Endothelial cell of umbilical vein (primary cell): Measurements from ENCODE around the gene CYP27A1. TPM values are rescaled to one million over a fixed set of nuclear protein-coding genes. Genes with fewer than 3 reads are reported as not detected.

ENCODE experiments used
- BruUV-seq: library from RNA; stranded (reverse); fragments of 400-500 nt; replicated peaks from 2 replicates; lab custom pipeline; 2021; lab: Mats Ljungman, UMichigan
- CTCF ChIA-PET: fragments of 300-600, 350-600 bp; sonication (Branson Sonifier 250); formaldehyde crosslinking; loops from one replicate; lab custom pipeline; 2021; ENCODE audit warnings: antibody characterized with exemption, inconsistent platforms; lab: Charles Lee
- POLR2A ChIA-PET: fragments of 300-600, 350-600 bp; sonication (Branson Sonifier 250); formaldehyde crosslinking; loops from one replicate; lab custom pipeline; 2021; ENCODE audit warnings: antibody characterized with exemption, inconsistent platforms; lab: Charles Lee
- DNase-seq: peaks from one replicate; pipeline ENCODE4 v3.0.0-alpha.2; 2011; ENCODE audit warnings: low read depth, low spot score
- FAIRE-seq: peaks from 2 replicates; lab custom pipeline; 2011; peaks lifted over from hg19 to GRCh38; lab: Jason Lieb, UNC
- H2AFZ ChIP-seq: 2 replicates; pipeline ENCODE4 v1.6.0; 2012; ENCODE audit warnings: low read depth, low read length, control low read depth, inconsistent platforms
- H3K27ac ChIP-seq: 2 replicates; pipeline ENCODE4 v1.5.1; 2011; ENCODE audit warnings: low read depth, mild to moderate bottlenecking, control low read depth, low read length, moderate library complexity; ENCODE audit not compliant: insufficient read depth
- H3K27me3 ChIP-seq, 2 experiments: 2 replicates each; pipeline versions ENCODE4 v1.6.0 to v1.6.1; 2011; ENCODE audit warnings: low read length in 2 of 2, mixed read lengths in 1 of 2; ENCODE audit not compliant: control insufficient read depth in 2 of 2, insufficient read depth in 2 of 2
- H3K36me3 ChIP-seq, 2 experiments: 2 replicates in 1 of 2; 3 replicates in 1 of 2; pipeline ENCODE4 v1.5.1; 2011; ENCODE audit warnings: low read length in 2 of 2, mild to moderate bottlenecking in 1 of 2, moderate library complexity in 1 of 2; ENCODE audit not compliant: control insufficient read depth in 2 of 2, insufficient read depth in 2 of 2; ENCODE audit errors: extremely low read depth in 1 of 2
- H3K4me1 ChIP-seq: 3 replicates; pipeline ENCODE4 v1.5.1; 2011; ENCODE audit warnings: mild to moderate bottlenecking, low read length; ENCODE audit not compliant: control insufficient read depth, insufficient read depth; ENCODE audit errors: extremely low read depth
- H3K4me2 ChIP-seq: 2 replicates; pipeline ENCODE4 v1.6.1; 2011; ENCODE audit warnings: low read length, control low read depth, mixed read lengths; ENCODE audit not compliant: insufficient read depth
- H3K4me3 ChIP-seq, 3 experiments: fragments of 200-600 bp in 1 of 3; sonication (generic), shearing (Covaris generic) in 1 of 3; replicated peaks in 1 of 3; 2 replicates each; pipeline ENCODE4 v1.5.1; 2011 to 2016; ENCODE audit warnings: control low read depth in 3 of 3, low read length in 3 of 3, mild to moderate bottlenecking in 2 of 3, inconsistent platforms in 1 of 3, low read depth in 1 of 3, moderate library complexity in 1 of 3; ENCODE audit not compliant: insufficient read depth in 1 of 3
- H3K79me2 ChIP-seq: 2 replicates; pipeline ENCODE4 v1.6.0; 2012; ENCODE audit warnings: low read length, inconsistent platforms; ENCODE audit not compliant: control insufficient read depth, insufficient read depth
- H3K9ac ChIP-seq: replicated peaks from 2 replicates; pipeline ENCODE3; 2011; ENCODE audit warnings: low read length, control low read depth; ENCODE audit not compliant: insufficient read depth; ENCODE audit errors: extremely low read depth
- H3K9me1 ChIP-seq: replicated peaks from 3 replicates; pipeline ENCODE4 v1.6.0; 2011; ENCODE audit warnings: mild to moderate bottlenecking, low read length; ENCODE audit not compliant: control insufficient read depth, insufficient read depth; ENCODE audit errors: extremely low read depth
- H3K9me3 ChIP-seq: replicated peaks from 2 replicates; pipeline ENCODE4 v1.5.1; 2012; ENCODE audit warnings: low read length, inconsistent platforms; ENCODE audit not compliant: control insufficient read depth, insufficient read depth
- H4K20me1 ChIP-seq: replicated peaks from 2 replicates; pipeline ENCODE3; 2011; ENCODE audit warnings: mild to moderate bottlenecking, low read length; ENCODE audit not compliant: control insufficient read depth, insufficient read depth; ENCODE audit errors: extremely low read depth
- CTCF ChIP-seq, 2 donors: IDR thresholded peaks; 1 replicate in 1 of 2; 2 replicates in 1 of 2; pipeline ENCODE4 v1.5.1; 2011; ENCODE audit warnings: low read length in 2 of 2, mild to moderate bottlenecking in 2 of 2, moderate library complexity in 2 of 2, control low read depth in 1 of 2, inconsistent platforms in 1 of 2, low read depth in 1 of 2; ENCODE audit not compliant: insufficient read depth in 1 of 2; ENCODE audit errors: extremely low read depth in 1 of 2
- EZH2 ChIP-seq: IDR thresholded peaks from 2 replicates; pipeline ENCODE4 v1.6.1; 2012; ENCODE audit warnings: borderline replicate concordance, low read depth, mild to moderate bottlenecking, moderate library complexity, low read length, inconsistent platforms; ENCODE audit not compliant: severe bottlenecking
- FOS ChIP-seq: IDR thresholded peaks from 2 replicates; pipeline ENCODE4 v1.6.1; 2011; ENCODE audit warnings: mild to moderate bottlenecking, low read length, moderate library complexity, borderline replicate concordance; ENCODE audit not compliant: insufficient read depth
- GATA2 ChIP-seq: IDR thresholded peaks from 2 replicates; pipeline ENCODE4 v1.7.0; 2011; ENCODE audit warnings: low read depth, mild to moderate bottlenecking, moderate library complexity, mixed read lengths, low read length; ENCODE audit not compliant: insufficient read length, insufficient read depth
- JUN ChIP-seq: IDR thresholded peaks from 2 replicates; pipeline ENCODE4 v1.6.1; 2011; ENCODE audit warnings: borderline replicate concordance, low read depth; ENCODE audit not compliant: insufficient read length, insufficient read depth
- POLR2A ChIP-seq: IDR thresholded peaks from 2 replicates; pipeline ENCODE4 v1.6.1; 2012; ENCODE audit warnings: low read depth, mild to moderate bottlenecking, control low read depth, low read length
- POLR2AphosphoS5 ChIP-seq: IDR thresholded peaks from 2 replicates; pipeline ENCODE4 v1.6.1; 2012; ENCODE audit warnings: low read depth, mild to moderate bottlenecking, control low read depth, low read length, moderate library complexity; ENCODE audit not compliant: insufficient read depth
- dilution Hi-C: fragments of 300-500 bp; cut with MboI; formaldehyde crosslinking; loops from one replicate; pipeline ENCODE4 v1.15.0; 2019; ENCODE audit warnings: low sequenced_read_pairs; ENCODE audit not compliant: extremely low pct_ligation_motif_present
- intact Hi-C: fragments of 100-400 bp; cut with micrococcal nuclease; formaldehyde crosslinking; loops from one replicate; pipeline ENCODE4 v1.10.0; 2022
- polyA plus RNA-seq, 4 experiments: library from polyadenylated mRNA; depleted of rRNA in 3 of 4; stranded (reverse) in 3 of 4; unstranded in 1 of 4; fragments of >200 nt; gene quantifications; 2 replicates each; pipeline versions ENCODE4 v1.2.1 to v1.2.3, GENCODE V29; 2011 to 2012; ENCODE audit warnings: missing spikeins in 1 of 4
- total RNA-seq: library from RNA; stranded (reverse); gene quantifications from 2 replicates; pipeline ENCODE4 v1.2.3, GENCODE V29; 2021

CYP27A1 gene
- total and polyA plus RNA-seq, 2 donors (not counting 3 experiments of a cell fraction or from before 2014, with no cell fraction given) = 15.1 to 34.9 TPM

- Histone ChIP-seq H3K36me3 (no peaks in the 10 kb centered on the region), H3K79me2 (no peaks in the 10 kb centered on the region), H3K9me3 (no peaks in the 10 kb centered on the region), H4K20me1 (no peaks in the 10 kb centered on the region), H3K9ac (no peak overlapping the region), H3K4me1 (no peaks in the 10 kb centered on the region), H3K4me3 (no peak overlapping the region), H3K27ac (no peak overlapping the region), H3K27me3 (peaks cover 0 to 3% of the 10 kb centered on the region in 2 experiments), H3K4me2 (no peak overlapping the region), H2AFZ (no peak overlapping the region), H3K9me1 (no peaks in the 10 kb centered on the region)
- ChIA-PET POLR2A (no interaction called here), CTCF (interaction anchor here (4.7 kb wide), 1 partner anchor 26 kb away, joined by 17 read pairs; no protein-coding TSS in a partner anchor)
- TF ChIP-seq POLR2AphosphoS5 (no peak), CTCF (IDR thresholded peaks at IDR 0.05; ENCODE audit: extremely low read depth in 1 of 2, insufficient read depth in 1 of 2, low read depth in 1 of 2, low read length in 2 of 2) (no peak), JUN (no peak), FOS (no peak), POLR2A (no peak), GATA2 (no peak), EZH2 (no peak)
- DNase-seq (no peak), FAIRE-seq (no peak)
- BruUV-seq = no TSS peak
- intact Hi-C loops (no loop called here), dilution Hi-C loops (no loop called here)
Measured at GRCh38 chr2:218821605-218822211, 39.8 kb downstream of the CYP27A1 start.
